ENCODE results near the gene DDX50.
"Not testable (repeated sequence)": the region's sequence is repeated elsewhere in the genome, so short reads cannot be mapped to it uniquely, and the experiment has no call there.

The DDX50 gene, protein sequence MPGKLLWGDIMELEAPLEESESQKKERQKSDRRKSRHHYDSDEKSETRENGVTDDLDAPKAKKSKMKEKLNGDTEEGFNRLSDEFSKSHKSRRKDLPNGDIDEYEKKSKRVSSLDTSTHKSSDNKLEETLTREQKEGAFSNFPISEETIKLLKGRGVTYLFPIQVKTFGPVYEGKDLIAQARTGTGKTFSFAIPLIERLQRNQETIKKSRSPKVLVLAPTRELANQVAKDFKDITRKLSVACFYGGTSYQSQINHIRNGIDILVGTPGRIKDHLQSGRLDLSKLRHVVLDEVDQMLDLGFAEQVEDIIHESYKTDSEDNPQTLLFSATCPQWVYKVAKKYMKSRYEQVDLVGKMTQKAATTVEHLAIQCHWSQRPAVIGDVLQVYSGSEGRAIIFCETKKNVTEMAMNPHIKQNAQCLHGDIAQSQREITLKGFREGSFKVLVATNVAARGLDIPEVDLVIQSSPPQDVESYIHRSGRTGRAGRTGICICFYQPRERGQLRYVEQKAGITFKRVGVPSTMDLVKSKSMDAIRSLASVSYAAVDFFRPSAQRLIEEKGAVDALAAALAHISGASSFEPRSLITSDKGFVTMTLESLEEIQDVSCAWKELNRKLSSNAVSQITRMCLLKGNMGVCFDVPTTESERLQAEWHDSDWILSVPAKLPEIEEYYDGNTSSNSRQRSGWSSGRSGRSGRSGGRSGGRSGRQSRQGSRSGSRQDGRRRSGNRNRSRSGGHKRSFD

DNA sequence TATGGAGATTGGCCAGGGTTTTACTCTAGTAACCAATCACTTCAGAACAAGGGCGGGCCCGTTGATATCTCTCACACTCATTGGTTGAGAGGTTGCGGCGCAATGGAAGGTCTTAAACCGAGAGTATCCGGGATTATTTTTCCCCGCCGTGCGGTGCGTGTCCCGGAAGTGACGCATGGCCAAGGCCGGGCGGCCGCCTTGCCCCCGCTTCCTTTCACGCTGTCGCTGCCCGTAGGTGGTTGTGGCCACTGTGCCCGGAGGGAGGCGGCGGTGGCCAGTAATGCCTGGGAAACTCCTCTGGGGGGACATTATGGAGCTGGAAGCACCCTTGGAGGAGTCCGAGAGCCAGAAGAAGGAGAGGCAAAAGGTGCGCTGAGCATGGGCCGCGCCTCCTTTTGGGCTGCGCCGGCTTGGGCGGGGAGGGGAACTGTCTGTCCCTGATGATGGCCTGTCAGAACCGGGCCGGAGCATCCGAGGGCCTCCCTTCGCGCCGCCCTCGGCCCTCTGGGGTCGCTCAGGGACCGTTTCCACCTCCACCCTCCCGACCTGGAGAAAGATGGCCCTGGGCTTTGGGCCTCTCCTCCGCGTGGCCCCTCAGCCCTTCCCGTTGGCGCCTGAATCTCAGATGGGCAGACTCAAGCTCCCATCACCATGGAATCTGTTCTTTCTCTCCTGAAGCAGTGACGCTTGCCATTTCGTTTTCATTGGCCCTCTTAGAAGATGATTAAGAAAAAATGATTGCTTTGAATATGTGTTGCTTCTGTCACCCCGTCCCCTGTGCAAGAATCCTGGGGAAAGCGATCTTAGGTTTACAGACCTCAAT, at the start of gene DDX50:
DDX50 (plus strand) TSS at position 211 of the 823 bp plus-strand sequence; CDS start at position 281, 70 bp downstream.
- peak; percentile 100 for DNase-seq

DNA sequence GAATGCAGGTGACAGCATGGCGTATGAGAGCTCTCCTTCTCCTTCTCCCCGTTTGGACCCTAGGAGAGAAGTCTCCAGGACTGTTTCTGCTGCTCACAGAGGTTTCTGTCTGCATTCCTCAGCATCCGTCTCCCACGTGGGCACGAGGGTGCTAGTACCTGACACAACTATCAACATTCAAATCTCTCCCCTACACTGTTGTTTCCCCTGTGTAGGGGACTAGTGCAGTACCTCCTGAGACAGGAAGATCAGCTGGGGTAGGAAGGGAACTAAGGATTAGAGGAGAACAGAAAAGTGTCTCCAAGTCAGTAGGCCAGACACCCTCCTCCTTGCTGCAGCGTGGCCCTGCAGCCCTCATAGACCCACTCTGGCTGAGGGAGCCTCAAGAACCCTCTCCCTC, 44.8 kb upstream of the DDX50 start:
- no peak for DNase-seq

DNA sequence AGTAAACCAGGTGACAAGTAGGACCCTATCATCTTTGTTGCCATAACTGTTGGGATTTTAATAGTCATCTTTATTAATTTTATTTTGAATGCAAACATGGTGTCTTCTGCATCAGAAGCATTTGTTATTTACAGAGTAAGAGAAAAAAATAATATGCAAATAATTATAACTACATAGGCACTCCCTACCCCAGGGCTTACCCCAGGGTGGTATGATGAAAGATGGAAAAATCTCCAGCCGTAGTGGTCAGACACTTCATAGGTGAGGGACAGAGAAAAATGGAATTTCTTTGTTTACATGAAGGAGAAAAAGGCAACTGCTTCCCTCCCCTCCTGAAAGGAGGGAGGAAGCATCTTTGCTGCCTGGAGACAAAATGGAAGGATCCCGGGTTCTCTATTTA, 44.1 kb upstream of the DDX50 start:
- no peak for DNase-seq

DNA sequence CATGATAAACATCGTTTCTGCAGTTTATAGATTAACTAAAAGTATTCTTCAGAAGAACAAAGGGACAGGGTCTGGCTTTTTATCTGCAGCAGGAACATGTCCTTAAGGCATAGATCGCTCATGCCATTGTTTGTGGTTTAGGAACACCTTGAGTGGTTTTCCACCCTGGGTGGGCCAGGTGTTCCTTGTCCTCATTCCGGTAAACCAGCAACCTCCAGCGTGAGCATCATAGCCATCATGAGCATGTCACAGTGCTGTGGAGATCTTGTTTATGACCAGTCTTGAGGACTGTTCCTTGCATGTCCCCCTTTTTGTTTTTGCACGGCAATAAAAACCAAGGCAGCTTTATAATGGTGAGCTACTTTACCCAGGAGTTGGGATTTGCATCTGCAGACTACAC, 39.9 kb upstream of the DDX50 start:
- DNase-seq: no peak

DNA sequence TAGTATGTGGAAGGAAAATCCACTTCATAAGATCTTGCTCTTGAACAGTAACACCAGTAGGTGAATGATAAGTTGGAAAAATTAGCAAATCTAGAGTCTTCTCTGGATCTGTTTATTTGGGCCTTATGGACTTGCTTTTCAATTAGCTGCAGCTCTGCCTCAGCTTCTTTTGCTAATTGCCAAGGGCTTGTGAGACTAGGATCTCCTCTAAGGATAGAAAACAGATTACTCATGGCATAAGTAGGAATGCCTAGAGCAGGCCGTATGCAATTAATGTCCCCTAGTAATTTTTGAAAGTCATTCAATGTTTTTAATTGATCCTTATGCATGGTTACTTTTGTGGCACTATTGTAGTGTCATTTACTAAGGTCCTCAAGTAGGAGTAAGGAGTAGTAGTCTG, 36.5 kb upstream of the DDX50 start:
- no peak for DNase-seq

DNA sequence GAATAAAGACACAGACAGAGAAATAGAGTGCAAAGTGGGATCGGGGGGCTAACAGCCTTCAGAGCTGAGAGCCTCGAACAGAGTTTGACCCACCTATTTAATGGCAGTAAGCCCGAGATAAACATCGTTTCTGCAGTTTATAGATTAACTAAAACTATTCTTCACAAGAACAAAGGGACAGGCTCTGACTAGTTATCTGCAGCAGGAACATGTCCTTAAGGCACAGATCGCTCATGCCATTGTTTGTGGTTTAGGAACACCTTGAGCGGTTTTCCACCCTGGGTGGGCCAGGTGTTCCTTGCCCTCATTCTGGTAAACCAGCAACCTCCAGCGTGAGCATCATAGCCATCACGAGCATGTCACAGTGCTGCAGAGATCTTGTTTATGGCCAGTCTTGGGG, 32.9 kb upstream of the DDX50 start:
- not testable (repeated sequence) for DNase-seq

DNA sequence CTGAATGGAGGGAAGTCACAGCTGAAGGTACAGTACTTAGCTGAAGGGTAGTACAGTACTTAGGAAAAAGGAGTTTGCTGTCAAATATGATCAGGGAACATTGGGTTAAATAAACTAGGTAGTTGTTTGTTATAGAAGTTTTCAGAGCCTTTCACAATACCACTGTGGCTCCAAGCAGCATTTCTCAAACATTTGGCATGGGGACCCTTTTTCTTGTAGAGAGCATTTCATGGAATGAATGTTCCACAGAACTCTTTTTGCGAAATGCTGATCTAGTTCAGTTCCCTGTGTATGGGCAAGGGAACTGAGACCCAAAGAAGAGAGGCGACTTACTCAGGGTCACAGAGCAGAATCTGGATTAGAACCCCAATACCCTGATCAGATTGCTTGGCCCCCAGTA, 31.5 kb upstream of the DDX50 start:
- no peak for DNase-seq

DNA sequence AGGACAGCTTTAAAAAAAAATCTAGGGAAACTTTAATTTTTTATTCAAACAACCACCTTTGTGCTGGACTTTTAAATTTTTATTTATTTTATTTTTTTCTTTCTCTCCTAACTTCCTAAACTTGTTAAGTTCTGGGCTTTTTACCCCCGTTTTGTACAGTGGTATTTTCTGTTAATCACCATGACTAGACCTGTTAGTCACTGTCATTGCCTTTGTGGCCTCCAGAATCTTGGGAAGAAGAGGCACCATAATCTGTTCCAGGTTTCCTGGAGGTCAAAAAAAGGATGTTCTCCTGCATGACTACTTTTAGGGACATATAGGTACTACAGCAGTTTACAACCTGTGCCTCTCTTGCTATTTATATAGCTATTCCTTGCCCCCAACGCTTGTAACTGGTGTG, 31.1 kb upstream of the DDX50 start:
- DNase-seq: no peak

DNA sequence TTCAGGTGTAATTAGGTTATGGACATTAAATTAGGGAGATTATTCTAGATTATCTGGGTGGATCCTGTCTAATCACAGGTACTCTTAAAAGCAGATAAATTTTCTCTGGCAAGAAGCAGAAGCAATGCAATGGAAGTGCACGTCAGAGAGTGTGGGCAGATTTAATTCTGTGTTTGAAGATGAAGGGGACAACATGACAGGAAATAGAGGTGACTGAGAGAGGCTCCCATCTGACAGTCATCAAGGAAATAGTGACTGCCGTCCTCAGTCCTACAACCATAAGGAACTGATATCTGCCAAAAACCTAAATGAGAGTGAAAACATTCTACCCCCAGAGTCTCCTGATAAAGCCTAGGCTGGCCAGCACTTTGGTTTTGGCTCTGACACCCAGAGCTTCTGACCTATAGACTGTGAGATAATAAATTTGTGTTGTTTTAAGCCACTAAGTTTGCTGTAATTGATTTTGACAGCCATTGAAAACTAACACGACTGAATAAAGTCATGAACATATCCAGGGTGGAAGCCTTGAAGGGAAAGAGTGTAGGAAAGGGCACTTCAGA, 30.5 kb upstream of the DDX50 start:
- DNase-seq: no peak

DNA sequence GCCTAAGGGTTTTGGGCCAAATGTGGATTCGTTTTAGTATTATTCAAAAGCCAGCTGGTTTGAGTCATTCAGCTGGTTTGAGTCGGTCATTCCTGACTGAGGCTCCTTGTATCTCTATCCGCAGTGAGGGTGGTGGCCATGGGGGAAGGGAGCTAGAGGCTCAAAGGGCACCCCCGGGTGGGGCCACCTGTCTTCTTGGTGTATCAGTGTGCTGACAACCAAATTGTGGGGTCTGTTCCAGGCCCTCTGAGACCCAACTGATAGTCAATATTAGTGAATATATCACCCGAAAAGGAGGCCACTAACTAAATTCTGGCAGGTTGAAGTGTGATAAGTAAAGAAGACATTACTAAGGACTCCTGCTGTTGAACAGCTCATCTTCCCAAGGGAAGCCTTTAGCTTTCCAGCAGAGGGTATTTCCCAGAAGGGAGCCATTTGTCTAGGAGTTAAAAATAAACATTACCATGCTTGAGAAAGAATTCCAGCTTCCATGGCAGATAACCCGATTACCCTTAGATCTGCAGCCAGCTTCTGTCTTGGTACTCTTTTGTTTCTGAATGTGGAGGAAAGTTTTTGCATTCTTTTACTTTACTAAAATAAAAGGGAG, 29.9 kb upstream of the DDX50 start:
- no peak for DNase-seq

DNA sequence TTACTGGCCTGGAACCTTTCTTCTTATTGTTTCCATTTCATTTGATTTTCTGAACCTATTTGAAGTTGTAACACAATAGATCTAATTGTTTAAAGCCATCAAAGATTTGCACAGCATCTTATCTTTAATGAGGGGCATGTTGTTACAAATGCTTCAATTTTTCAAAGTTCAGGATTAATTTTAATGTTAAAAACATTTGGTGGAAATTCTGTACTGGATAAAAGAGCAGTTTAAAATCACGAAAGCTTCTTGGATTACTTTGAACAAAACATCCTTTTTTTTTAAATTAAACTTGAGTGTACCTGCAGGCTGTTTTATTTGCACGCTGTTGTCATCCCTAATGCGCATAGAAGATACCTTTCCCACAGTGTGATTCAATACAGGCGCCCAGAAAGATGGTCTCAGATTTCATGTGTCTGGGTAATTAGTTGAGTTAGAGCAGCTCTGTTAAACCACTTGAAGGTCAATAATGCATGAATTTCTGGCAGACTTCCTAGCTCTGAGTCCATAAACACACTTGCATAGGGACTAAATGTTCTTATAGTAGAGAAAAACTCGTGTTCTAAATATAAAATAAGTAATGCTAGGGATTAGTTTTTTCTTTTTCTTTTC, 29.3 kb upstream of the DDX50 start:
- no peak for DNase-seq

DNA sequence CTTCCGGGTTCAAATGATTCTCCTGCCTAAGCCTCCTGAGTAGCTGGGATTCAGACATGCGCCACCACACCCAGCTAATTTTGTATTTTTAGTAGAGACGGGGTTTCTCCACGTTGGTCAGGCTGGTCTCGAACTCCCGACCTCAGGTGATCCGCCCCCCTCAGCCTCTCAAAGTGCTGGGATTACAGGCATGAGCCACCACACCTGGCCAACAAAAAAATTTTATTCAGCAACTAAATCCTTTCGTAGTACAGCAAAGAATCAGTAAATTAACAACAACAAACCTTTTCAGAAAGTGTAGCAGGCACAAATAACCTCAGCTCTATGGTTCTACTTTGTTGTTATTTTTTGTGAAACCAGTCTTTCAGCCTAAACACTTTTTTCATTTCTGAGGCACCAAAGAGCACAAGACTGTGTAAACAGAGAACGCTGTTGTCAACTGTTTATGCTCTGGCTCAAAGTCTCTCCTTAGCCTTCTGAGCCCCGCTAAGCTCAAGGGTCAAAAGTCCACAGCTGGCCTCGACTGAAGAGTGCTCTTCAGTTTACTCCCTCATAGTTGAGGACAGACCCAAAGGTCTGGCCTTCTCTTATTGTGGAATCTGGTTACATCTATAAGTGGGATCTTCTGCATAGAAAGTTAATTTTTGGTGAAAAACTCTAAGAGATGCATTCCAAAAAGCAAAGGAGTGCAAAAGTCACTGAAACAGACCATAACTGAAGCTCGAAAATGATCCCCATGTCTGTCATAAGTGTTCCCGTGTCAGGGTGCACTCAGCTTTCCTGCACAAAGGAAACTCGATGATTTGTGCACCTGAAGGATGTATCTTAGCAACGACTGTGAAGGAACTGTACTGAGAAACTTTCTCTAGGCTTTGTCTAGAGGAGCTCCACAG, 24.6 kb upstream of the DDX50 start:
- DNase-seq: no peak

DNA sequence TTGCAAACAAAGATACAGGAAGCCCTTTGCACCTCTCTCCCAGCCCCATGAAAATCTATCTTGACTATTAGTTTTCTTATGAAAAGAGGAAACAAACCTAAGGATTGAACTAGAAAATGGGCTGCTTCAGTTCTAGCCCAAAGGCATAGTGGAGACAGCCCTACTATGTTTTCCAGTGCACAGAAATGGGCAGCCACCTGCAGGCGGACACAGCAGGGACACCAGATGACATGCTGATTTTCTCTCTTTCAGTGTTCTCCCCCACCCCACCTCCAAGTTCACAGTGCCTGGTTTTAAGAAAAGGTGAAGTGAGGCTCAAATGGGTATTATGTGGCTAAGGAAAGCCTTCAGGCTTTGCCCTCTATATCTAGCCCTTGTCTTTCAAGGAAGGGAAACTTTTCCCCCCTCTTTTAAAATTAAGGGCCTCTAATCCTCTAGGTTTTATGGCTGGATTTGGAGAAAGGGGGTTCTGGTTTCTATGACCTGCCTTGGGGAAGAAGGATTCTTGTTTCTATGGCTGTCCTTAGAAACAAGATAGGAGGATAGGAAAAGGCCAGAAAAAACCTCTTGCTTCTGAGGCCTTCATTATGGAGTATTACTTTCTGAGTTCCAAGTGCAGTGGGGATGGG, 23.5 kb upstream of the DDX50 start:
- no peak for DNase-seq

DNA sequence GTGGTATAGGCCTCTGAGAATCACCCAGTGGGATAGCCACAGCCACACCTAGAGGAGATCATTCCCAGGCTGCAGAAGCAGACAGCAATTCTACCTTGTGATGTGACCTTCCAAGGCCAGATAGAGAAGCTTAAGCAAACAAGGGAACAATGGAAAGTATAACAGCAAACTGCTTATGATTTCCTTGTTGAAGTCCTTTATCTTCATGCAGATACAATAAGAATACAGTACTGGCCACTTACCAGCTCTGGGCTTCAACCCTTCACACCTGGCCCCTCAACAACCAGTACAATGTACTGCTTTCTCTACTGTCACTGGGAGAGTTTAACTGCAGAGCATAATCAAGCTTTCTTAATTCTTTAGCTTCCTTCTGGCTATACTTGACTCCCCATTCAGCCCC, 22.6 kb upstream of the DDX50 start:
- no peak for DNase-seq

DNA sequence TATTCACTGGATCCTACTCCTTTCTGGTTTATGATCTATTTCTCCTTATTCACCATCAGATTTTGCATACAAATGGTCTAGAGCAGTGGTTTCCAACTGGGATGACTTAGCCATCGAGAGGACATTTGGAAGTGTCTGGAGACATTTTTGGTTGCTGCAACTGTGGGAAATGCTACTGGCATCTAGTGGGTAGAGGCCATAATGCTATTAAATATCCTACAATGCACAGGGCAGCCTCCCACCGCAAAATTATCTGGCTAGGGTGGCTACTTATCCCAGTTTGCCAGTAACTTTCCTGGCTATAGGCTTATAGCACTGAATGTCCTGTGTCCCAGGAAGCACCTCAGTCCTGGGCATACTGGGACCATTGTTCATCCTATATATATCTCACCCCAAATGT, 21.5 kb upstream of the DDX50 start:
- DNase-seq: no peak

DNA sequence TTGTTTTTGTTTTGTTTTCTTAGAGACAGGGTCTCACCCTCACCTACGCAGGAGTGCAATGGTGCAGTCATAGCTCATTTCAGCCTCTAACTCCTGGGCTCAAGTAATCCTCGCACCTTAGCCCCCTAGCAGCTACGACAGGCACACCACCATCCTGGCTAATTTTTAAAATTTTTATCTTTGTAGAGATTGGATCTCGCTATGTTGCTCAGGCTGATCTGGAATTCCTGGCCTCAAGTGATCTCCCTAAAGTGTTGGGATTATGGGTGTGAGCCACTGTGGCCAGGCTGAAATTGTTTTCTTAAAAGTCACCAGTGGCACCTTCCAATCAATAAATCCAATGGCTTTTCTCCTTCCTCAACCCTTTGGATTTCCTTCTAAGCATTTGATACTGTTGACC, 20.9 kb upstream of the DDX50 start:
- no peak for DNase-seq

DNA sequence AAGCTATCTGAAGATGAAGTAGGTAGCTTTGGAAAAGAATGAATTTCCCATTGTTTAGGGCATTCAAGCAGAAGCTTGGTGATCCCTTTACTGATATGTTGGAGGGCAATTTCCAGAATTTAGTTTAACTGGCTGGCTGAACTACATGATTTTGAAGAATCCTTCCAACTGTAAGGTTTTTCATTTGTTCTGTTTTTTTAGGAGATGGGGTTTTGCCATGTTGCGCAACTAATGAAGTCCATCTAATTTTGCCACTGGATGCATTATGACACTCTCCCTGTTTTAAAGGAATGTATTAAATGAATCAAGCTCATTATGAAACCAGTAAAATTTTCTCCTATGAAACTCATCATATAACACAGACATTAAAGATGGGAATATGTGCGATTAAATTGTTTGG, 6.1 kb upstream of the DDX50 start:
- no peak for DNase-seq

DNA sequence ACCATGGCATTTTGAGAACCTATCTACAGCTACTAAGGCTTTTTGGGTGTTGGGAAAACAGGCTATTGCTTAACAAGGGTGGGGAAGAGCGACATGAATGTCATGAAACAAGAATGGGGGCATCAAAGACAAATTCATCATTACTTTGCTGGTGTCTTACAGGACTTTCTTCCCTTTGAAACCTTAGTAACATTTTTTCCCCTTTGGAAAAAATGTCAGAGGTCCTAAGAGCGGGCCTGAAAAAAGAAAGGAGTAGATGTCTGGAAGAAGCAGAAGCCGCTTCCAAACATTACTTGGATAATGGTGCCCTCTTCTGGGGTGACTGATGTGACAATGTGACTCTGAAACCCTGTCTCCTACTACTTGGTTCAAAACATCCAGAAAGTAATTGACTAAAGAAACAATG, 3.8 kb upstream of the DDX50 start:
- DNase-seq: peak; percentile 94 to 97

DNA sequence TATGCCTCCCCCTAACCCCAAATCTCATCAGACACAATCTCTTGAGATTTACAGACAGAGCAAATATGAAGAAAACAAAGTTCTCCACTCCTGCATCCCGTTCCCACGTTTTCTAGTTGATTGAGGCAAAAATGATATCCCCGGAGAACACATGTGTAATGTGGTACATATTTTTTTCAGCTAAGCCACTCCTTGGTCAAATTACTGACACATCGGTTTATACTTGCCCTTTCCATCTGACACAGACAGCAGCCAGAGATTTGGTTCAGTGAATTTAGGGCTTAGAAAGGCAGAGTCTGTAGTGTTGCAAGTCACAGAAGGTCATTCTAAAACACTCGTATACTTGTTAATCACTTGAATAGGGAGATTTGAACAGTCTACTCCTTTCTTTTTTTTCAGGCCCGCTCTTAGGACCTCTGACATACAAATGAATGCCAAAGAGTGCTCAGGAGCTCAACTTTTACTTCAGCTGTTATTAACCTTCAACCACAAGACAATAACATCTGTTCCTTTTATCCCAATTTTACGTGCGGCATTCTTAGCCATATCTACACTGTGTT, 1.8 kb upstream of the DDX50 start:
- DNase-seq: no peak

DNA sequence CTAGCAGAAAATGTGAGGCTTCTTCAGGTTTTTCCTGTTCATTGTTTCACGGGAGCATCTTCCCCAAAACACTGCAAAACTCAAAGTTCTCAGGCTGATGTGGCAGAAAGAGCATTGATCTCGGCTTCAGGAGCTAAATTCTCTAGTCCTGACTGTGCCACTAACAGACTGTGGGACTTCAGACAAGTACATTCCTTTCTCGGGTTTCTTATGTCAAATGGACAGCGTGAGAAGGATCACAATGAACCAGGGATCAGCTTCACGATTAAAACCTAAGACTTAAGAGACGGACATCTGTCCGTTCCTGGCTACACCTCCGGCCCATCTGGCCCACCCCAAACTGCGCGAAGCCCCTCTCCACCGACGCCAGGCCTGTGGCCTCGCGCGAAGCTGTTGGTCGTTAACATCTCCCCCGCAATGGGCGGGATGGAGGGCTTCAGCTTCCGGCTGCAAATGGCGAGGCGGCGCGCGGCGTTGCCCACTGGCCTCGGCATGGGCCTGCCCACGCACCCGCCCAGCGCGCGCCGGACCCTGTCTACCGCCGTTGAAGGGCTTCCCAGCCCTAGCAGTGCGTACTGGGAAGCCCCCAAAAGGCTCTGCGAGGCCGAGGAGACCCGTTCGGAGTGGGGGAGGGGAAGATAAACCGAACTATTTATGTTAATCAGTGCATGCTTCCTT, 549 bp upstream of the DDX50 start:
- no peak for DNase-seq

All from Kasumi-1 (cell line).